PC-3 (cell line): ENCODE measurements around the gene THSD7A.

Experiments
- EZH2 ChIP-seq: fragments of 300-600 bp; sonication (generic); IDR thresholded peaks from one replicate; pipeline ENCODE4 v1.6.1; 2017; ENCODE audit warnings: antibody characterized with exemption, mild to moderate bottlenecking, low read length; ENCODE audit not compliant: unreplicated experiment
- TF ChIP-seq, protein P1 (sequence below): fragments of 300-600 bp; sonication (generic); conservative IDR thresholded peaks from 2 replicates; pipeline ENCODE4 v1.5.1; 2017; ENCODE audit warnings: antibody characterized with exemption, low read depth, mild to moderate bottlenecking, low read length

DNA sequence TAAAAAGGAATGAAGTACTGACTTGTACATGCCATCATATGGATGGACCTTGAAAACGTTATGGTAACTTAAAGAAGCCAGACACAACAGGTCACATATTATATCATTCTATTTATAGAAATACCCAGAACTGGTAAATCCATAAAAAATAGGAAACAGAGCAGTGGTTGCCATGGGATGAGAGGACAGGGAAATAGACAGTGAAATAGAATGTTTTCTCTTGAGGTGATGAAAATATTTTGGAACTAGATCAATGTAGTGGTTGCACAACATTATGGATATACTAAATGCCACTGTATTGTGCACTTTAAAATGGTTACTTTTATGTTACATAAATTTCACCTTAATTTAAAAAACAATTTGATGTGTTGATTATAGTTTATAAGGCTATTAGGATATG is 318.5 kb downstream of the THSD7A start:
- TF ChIP-seq, protein P1, sequence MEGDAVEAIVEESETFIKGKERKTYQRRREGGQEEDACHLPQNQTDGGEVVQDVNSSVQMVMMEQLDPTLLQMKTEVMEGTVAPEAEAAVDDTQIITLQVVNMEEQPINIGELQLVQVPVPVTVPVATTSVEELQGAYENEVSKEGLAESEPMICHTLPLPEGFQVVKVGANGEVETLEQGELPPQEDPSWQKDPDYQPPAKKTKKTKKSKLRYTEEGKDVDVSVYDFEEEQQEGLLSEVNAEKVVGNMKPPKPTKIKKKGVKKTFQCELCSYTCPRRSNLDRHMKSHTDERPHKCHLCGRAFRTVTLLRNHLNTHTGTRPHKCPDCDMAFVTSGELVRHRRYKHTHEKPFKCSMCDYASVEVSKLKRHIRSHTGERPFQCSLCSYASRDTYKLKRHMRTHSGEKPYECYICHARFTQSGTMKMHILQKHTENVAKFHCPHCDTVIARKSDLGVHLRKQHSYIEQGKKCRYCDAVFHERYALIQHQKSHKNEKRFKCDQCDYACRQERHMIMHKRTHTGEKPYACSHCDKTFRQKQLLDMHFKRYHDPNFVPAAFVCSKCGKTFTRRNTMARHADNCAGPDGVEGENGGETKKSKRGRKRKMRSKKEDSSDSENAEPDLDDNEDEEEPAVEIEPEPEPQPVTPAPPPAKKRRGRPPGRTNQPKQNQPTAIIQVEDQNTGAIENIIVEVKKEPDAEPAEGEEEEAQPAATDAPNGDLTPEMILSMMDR, result no peak
- TF ChIP-seq EZH2, result no peak
